GM21737 (cell line): ENCODE results near the gene MRPS2.

ENCODE experiments used
- ATAC-seq: cut with Tn5 transposase; IDR thresholded peaks from one replicate; pipeline ENCODE4 v1.9.1; 2021; ENCODE audit warnings: mild to moderate bottlenecking, moderate library complexity; ENCODE audit not compliant: unreplicated experiment

The MRPS2 gene

DNA sequence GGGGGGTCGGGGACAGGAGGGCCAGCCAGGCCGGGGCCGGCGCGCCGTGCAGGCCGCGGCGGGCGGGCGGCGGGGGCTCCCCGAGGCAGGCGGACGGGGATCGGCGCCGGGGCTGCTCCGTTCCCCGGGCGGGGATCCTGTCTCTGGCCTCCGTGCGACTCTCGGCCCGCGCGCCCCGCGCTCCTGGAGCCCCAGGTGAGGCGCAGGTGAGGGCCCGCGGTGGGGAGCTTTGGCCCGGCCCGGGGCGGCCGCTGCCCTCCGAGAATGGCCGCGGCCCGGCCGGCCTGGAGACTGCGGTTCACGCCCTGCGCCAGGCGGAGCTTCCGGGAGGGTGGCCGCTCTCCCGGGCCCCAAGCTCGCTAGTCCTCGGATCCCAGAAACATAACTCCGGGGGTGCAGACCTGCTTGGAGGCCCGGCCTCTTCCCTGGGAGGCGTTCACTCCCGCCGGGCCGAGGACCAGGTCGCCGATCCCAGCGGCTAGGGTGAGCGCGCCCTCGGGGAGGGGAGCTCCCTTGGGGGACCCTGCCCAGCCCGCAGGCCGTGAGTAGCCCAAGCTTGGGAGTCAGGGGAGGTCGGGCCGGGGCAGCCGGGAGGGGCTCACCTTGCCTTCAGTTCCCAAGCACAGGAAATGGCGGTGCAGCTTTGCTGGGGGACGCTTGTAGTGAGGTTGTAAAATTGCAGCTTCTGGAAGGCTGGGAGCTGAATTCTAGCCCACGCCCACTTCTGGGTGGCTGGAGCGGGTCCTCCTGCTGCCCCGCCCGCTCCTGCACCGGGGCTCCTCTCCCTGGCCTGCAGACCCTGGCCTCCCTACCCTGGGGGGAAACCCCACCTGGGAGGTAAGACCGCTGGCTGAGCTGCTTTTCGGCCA lies 20.2 kb upstream of the MRPS2 start:
- no peak for ATAC-seq

DNA sequence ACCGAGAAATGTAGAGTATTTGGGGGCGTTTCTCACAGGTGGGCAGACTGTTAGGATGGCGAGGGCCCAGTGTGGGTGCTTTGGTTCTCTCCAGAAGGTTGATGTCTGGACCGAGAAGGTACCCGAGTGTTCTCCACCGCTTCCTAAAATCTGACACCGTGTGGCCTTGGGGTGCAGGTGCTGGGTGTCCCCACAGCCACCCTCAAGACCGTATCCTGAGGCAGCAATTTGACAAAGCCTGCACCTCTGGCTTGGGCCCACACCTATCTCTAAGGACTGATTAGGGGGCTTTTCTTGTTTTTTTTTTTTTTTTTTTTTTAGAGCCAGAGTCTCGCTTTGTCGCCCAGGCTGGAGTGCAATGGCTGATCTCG lies 19.6 kb upstream of the MRPS2 start:
- no peak for ATAC-seq

DNA sequence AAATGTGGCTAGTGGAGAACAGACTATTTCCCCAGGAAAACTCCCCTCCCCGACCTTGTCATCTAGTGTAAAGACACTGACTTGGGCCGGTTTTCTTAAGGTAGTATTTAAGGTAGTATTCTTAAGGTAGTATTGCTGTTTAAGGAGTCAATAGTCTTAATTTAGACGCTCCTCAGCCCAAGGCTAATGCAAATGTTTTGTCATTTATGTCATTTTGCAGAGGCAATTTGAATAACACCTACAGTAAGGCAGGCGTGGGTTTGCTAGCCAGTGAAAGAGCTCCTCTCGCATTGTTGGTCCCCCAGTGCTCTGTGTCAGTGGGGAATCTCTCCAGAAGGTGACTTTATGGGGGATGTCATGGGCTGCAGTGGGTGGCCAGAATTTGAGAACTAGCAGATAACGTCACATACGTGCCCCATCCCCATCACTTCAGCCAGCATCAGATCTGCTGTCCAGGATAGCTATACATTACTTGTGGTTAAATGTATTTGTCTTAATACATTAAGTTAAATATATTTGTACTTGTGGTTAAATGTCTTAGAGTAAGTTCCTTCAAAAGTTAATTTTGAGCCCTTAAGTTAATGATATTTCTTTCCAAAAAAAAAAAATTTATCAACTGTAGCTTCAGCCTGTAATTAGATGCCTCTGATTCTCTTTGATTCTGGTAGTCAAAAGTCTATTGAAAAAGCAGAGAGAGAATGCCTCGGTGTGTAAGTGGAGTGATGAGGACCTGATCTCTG lies 18.3 kb upstream of the MRPS2 start:
- ATAC-seq: no peak

DNA sequence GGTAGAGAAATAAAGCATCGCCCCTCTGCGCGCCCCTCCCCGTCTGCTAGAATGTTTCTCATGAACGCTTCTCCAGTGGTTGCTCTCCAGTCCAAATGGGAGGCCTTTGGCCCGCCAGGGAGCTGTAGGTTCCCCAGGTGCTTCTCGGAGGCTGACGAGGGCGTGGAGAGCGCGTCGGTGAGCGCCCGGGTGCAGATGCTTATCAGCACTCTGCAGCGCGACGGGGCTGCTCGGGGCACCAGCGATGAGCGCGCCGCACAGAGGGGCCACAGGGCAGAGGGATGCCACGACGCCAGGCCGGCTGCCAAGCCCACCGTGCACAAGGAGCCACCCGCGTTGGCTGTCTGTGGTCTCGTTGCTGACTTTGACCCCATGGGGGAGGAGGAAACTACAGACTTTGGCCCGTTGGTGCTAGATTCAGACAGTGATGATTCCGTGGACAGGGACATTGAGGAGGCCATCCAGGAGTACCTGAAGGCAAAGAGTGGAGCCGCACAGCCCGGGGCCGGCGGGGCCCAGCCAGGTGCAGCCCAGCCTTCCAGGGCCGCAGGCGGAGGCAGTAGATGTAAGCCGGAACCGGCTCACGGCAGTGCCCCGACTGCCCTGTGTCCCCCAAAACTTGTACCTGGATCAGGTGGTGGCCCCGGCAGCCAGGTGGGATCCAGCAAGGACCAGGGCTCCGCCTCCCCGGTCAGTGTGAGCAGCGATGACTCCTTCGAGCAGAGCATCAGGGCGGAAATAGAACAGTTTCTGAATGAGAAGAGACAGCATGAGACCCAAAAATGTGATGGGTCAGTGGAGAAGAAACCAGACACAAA lies 15.8 kb upstream of the MRPS2 start:
- ATAC-seq: no peak

DNA sequence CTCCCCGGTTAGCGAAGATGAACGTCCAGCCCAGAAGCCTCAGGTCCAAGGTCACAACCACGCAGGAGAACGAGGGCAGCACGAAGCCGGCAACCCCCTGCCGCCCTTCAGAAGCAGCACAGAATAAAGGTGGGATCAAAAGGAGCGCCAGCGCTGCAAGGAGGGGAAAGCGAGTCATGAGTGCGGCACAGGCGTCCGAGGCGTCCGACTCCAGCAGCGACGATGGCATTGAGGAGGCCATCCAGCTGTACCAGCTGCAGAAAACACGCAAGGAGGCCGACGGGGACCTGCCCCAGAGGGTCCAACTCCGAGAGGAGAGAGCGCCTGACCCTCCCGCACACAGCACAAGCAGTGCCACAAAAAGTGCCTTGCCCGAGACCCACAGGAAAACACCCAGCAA lies 15.1 kb upstream of the MRPS2 start:
- no peak for ATAC-seq

DNA sequence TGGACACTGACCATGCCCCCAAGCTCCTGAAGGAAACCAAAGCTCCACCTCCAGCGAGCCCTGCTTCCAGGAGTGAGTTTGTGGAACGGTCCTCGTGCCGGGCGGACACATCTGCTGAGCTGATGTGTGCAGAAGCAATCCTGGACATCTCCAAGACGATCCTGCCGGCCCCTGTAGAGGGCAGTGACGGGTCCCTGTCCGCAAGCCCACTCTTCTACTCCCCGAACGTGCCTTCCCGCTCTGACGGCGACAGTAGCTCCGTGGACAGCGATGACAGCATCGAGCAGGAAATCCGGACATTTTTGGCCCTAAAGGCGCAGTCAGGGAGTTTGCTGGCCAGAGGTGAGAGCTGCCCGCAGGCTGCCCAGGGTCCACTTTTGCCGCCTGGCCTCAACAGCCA lies 14.7 kb upstream of the MRPS2 start:
- no peak for ATAC-seq

DNA sequence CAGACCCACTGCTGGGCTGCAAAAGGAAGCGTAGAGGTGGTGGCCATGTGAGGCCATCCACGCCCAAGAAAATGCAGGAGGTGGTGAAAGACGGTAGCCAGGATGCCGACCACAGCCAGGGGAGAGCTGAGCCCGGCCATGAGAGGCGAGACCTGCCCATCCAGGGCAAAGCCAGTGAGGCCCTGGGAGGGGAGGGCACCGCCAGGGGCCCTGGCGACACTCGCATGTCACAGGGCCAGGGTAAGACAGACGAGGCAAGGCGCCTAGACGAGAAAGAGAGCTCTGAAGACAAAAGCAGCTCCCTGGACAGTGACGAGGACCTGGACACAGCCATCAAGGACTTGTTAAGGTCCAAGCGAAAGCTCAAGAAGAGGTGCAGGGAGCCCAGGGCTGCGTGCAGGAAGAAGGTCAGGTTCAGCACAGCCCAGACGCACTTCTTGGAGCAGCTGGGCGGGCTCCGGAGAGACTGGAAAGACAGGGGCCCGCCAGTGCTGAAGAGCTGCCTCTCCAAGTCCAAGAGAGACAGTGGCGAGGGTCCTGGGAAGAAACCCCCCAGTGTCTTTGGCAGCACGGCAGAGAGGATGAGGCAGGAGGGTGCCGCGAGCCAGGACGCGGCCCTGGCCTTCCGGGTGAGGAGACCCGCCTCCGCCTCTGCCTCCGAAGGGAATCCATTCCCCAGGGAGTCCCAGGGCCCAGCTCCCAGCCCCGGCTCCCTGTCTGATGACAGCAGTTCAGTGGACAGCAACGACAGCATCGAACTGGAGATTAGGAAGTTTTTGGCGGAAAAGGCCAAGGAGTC lies 14.0 kb upstream of the MRPS2 start:
- no peak for ATAC-seq

DNA sequence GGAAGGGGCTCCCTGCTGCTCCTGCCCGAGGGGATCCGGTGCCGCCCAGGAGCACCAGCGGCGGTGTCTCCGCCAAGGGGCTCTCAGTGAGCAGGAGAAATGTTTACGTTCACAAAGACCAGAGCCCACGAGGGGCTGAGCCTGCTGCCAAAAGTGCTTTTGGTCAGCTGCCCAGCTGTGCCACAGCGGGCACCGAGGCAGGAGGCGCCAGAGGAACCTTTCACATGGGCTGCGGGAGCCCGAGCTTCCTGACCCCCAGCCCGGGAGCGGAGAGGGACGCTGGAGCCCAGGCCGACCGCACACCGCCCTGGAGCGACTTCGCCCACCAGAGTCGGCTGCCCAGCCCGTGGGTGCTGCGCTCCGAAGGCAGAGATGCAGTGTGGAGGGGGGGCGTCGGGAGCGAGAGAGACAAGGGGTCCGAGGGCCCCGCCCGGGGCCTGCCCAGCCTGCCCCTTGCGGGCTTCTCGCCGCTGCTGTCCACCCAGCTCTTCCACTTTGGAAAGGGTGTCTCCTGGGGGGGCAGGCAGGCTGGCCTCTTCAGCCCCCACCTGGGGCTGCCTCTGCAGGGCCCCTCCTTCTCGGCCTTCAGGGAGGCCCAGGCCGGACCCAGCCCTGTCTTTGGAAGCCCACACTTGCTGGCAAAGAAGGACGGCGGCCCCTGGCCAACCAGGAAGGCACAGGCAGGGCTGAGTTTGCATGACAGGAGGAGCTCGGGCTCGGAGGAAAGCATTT lies 13.0 kb upstream of the MRPS2 start:
- no peak for ATAC-seq

DNA sequence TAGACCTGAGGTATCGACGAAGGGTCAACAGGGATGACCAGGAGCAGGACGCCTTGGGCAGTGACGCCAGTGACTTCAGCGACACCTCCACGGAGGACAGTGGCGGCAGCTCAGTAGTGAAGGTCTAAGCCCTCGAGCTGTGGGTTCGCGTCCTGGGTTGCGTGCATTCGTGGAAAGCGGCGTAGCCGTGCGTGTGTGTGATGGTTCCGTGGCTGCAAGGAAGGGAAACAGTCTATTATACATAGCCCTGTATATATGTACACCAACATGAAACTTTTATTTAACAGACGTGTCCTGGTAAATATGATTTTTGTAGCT lies 12.5 kb upstream of the MRPS2 start:
- ATAC-seq: no peak

DNA sequence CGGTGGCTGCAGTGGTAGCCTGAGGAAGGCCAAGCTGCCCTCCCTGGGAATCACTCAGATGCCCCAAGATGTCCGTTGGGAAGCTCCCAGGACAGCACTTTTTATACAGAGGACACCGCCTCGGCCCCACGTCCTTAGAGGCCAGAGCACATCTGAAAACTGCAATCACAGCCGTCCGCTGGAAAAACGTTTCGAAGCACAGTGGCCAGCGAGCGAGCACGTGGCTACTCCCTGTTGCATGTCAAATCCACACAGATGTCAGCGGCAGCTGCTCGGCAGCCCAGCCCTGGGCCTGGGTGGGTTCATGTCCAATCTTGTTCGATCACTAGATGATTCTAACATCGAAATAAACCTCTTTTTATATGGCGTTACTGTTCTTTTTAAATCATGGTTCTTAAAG lies 12.0 kb upstream of the MRPS2 start:
- no peak for ATAC-seq

DNA sequence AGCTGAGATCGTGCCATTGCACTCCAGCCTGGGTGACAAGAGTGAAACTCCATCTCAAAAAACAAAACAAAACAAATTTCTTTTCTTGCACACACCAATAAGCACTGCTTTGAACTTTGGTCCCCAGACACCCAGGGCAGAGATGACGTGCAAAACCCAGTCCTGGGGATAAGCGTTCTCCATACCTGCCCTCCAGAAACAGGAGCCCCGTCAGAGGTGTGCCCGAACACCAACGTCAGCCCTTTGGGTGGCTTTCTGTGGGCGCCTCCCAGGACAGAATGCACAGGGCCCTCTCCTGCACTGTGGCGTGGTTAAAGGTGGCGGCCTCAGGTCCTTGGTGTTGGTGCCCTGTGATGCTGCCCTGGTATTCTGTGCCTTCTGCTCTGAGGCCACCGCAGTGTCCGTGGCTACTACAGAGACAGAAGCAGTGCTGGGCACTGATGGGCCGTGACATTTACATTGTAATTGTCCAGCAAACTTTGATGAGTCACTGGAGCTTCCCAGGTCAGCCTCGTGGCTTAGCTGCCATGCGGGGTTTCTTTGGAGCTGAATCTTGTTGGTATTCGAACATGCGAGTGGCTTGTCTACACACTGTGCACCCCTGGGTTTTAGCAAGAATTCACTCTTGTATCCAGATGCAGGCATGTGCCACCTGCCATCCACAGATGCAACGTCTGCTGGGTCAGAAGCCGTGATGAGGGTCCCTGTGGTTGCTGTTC lies 11.1 kb upstream of the MRPS2 start:
- no peak for ATAC-seq

DNA sequence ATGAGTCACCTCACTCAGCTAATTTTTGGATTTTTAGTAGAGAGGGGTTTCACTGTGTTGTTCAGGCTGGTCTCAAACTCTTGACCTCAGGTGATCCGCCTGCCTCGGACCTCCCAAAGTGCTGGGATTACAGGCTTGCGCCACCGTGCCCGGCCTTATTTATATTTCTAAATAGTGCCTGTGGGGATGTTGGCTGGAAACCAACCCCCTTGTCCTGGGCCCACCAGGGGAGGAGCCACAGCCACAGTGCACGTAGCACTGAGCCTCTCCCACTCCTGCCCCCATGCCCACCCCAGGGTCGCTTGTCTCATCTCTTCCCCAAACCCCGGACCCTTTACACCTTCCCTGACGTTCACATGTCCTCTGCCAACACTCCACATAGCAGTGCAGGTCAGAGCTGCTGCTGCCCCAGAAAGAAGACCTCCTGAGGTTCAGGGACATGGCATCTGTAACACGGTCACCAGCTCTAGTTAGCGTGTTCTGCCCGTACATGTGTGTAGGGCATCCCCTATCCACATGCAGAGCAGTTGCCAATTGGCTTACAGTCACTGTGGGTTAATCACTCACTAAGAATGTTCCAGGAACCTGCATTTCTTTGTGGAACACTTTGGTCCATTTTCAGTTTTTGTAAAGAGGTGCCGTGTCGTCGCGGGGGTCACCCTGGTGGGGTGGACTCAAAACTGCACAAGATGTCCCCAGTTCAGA lies 10.2 kb upstream of the MRPS2 start:
- ATAC-seq: no peak

DNA sequence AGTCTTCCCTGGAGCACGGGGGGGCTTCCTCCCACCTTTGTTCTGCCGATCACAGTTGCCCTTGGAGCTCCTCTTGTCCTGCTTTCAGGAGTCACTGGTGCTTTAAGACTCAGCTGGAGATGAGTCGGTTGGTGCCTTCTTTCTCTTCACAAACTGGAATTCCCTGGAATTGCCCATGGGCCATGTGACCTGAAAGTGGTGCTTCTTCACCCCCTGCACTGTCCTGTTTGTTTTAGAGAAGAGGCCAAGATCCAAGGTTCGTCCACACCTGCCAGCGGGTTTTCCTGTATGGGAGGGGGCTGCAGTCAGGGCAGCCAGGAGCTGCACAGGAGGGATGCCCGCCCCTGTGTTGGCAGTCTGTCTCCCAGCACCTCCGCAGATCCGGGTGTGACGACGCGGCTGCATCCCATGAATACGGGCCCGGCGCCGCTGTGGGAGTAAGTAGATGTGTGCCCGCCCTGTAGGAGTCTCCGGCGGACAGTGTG lies 9.5 kb upstream of the MRPS2 start:
- ATAC-seq: no peak

DNA sequence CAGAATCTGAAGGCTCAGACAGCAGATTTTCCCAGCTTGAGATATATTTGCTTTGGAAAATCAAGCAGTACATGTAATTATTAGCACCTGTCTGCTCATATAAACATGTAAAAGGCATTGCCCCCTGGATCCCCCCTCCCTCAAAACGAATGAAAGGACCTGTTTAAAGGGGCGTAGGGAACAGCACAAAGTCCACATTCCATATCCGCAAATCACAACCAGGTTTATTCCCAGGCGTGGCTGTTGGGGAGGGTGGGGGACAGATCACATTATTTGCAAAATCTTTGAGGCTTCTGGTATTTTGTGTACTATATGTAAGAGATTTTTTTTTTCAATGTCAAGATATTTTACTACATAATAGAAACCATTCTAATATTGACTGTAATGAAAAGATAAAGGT lies 8.7 kb upstream of the MRPS2 start:
- no peak for ATAC-seq

DNA sequence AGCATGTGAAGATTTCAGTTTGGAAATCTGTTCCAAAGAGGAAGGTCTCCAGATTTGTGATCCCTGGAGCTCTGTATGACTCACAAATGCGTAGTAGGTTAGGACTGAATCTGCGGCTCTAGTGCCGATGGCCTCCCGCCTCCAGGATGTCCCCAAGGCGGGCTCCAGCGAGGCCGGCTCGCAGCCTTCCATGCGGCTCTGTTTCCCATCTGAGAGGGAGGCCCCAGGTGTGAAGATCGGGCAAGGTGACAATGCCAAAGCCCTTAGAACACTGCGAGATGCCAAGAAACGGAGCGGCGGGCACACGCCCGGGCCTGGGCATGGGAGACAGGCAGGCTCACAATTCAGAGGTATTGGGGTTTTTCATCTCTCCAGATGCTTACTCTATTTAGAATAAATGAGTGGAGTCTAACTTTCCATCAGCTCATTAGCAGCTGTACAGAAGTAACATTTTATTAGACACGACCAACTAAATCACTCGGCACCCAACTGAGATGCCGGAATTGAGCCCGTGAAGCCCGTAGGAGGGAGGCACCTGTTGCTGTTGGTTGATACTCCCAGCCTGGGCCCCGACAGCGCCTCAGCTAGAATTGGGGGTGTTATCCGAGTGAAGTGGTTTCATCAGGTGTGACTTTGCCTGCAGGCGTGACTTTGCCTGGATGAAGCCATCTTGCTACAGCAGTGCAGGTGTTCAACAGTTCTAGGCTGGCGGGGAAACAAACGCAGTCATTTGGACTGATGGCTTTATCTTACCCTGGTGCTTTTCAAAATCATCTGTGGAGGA lies 7.4 kb upstream of the MRPS2 start:
- ATAC-seq: no peak

DNA sequence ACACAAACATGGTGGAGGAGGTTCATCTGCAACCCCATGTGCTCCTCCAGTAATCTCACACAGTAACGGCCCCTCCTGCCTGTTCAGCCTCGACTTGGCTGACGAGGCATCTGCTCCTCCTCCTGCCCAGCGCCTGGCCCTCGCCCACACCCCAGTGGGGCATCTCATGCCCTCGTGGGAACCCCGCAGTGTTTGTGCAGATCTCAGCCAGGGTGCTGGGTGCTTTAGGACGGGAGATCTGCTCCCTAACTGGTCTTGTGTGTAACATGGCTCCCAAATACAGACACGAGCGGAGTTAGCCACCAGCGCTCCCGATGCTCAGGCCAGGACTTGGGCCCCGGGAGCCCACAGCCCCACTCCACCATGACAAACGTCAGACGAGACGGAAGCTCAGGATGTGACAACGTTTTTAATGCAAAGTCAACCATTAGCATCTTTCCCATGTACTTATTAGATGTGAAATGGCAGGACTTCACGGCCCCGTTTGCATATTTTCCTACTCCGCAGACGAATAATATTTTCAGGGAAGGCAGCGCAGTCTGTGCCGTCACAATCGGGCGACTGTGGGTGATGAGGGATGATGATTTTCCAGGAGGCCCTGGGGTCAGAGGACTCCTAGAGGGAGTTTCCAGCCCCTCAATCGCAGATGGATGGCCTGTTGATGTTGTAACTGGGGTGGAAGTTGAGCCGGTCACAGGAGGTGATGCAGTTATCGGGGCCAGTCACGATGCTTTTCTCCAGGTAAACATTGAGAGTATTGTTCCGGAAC lies 5.5 kb upstream of the MRPS2 start:
- ATAC-seq: no peak

DNA sequence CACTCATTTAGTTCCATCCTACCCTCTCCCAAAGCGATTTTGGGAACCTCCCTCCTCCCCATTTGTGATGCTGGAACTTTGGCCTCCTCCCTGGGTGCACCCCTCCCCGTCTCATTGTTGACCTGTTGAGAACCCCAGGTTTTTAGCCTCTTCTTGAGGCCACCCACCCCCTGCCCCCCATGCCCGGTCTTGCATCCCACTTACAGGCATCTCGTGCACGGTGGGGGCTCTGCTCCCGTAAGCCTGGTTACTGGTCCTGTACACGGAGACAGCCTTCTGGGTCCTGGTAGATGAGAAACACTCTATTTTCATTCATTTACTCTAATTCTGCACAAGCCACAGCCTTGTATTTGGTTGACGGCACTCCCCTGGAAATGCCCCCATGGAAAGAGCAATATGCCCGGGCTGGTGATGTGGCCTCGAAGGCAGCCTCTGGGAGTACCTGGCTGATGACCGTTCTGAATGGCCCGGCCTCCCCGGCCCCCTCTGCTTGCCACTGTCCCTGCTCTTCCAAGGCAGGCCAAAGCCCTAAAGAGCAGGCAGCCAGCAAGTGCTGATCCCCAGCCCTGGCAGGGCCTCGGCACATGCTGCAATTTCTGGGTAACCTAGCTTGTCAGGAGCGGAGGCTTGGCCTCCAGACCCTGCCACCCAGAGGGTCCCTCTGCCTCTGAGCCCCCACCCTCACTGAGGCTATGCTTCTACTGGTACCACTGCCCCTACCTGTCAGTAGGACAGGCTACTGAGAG lies 1.9 kb upstream of the MRPS2 start:
- no peak for ATAC-seq
